Measurements from ENCODE around the gene FAM180A. TPM values are rescaled to one million over a fixed set of nuclear protein-coding genes. Genes with fewer than 3 reads are reported as not detected.

Gene FAM180A
- total RNA-seq, 2 donors from 2014 or later, result 0.45 to 1.1 TPM

GRCh38 chr7:135682191-135682590 lies 66.4 kb downstream of the FAM180A start:
- no peak for TF ChIP-seq CTCF (IDR thresholded peaks at IDR 0.05)
- DNase-seq, result no peak
- intact Hi-C loops (cut with DNase I), result no loop called here
- Histone ChIP-seq H3K27me3 (no peaks in the 10 kb centered on the region), H3K36me3 (no peaks in the 10 kb centered on the region), H3K9me3 (no peaks in the 10 kb centered on the region), H3K4me1 (no peaks in the 10 kb centered on the region), H3K4me3 (no peak overlapping the region), H3K9ac (ENCODE audit: low read depth in 2 of 2, low read length in 2 of 2) (no peak overlapping the region), H3K27ac (no peak overlapping the region)

GRCh38 chr7:135681762-135682161 lies 66.9 kb downstream of the FAM180A start:
- Histone ChIP-seq H3K4me3 (no peak overlapping the region), H3K9me3 (no peaks in the 10 kb centered on the region), H3K27me3 (no peaks in the 10 kb centered on the region), H3K27ac (no peak overlapping the region), H3K4me1 (no peaks in the 10 kb centered on the region), H3K36me3 (no peaks in the 10 kb centered on the region), H3K9ac (ENCODE audit: low read depth in 2 of 2, low read length in 2 of 2) (no peak overlapping the region)
- no peak for TF ChIP-seq CTCF (IDR thresholded peaks at IDR 0.05)
- intact Hi-C loops (cut with DNase I), result no loop called here
- no peak for DNase-seq

Other genes starting within 250 kb of the FAM180A start
- 10 to 100 TPM; 14.7 to 20.9 TPM for gene CNOT4, start 238.7 kb downstream of the FAM180A start, total RNA-seq
- gene NUP205, start 190.9 kb downstream of the FAM180A start, total RNA-seq, result 10 to 100 TPM; 38.0 to 58.4 TPM
- gene STMP1, start 86.3 kb downstream of the FAM180A start, total RNA-seq, result 10 to 100 TPM; 25.7 to 27.4 TPM
- gene SLC13A4, start 20.6 kb downstream of the FAM180A start, total RNA-seq, result not detected
- gene MTPN, start 228.5 kb upstream of the FAM180A start, total RNA-seq, result 100 to 1,000 TPM; 101 to 109 TPM